HG03039 (cell line): ENCODE measurements around the gene SCAMP1.
"Not testable (repeated sequence)": the region's sequence is repeated elsewhere in the genome, so short reads cannot be mapped to it uniquely, and the experiment has no call there.

Source experiments
- ATAC-seq: cut with Tn5 transposase; IDR thresholded peaks from one replicate; pipeline ENCODE4 v1.9.1; 2021; ENCODE audit warnings: mild to moderate bottlenecking, moderate library complexity; ENCODE audit not compliant: unreplicated experiment

SCAMP1 gene

DNA sequence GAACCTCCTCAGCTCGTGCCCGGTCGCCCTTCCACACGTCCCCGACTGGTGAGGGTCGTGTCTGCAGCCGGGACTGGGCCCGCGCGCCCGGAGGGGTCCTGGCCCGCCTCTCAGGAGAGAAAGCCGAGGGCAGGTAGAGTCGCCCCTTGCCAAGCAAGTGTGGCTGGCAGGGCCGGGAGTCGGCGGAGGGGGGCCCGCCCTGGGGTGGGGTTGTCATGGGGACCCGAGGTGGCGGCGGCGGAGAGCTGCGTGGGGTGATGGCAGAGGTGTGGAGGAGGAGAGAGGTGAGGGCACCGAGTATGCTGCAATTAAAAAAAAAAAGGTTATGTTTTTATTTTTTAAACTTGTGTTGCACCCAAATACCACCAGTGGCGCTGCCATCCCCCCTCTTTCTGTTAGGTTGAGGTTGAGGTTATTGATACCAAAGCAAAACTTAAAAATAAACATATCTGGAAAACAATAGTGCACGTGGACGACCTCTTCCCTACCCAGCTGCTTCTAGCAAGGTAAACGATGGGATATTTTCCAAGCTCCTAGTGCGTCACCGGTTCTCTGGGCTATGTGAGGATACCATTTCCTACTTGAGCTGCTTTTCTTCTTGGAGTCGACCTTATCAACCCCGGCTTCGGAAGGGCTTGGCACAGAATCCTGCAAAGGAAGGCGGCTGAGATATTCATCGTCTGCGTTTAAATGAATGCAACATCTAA, 660 bp downstream of the SCAMP1 start:
- ATAC-seq, result peak; percentile 29

DNA sequence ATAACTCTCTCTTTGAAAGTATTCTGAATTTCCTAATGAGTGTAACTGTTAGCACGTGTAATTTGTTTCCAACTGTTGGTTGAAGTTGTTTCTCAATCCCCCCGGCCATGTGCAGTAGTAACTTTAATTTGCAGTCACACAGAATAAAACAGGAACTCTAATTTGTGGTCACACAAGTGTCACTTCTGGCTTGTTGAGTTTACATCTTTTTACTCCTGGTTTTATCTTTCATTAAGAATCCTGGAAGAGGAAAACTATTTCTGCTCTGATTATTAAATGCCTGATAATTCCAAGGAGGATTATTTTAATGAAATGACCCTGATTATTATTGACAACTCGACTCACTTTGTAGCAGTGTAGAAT, 1.2 kb downstream of the SCAMP1 start:
- ATAC-seq, result no peak

DNA sequence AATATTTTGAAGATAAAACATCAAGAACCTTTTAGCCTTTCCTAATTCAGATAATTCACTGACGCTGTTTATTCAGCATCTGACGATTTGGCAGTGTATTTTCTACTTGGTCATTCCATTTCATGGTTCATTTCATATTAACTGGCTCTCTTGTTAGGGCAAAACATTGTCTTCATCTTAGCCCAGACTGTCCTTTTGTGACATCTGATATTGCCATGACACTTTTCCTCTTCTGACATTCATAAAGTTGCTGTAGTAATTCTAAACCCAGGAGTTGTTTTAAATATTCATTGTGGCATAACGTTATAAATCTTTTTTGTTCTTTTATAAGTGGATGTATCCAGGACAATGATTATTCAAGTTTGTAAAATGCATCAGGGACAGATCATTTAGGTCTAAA, 1.8 kb downstream of the SCAMP1 start:
- ATAC-seq, result no peak

DNA sequence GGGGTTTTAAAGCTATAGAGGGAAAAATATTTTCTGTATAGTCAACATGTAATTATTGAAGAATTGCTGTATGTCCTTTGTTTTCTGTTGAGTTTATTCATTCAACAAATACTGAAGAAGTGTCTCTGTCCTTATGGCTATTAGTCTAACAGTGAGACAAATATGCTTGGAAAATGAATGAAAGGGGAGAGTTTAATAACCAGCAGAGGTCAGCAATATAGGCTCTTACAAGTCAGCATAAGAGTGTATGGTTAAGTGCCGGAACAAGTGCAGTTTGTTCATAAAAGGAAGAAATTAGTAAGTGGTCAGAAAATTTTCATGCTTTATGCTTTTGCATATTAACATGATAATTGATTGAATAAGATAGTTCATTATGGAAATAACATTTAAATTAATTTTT, 3.6 kb downstream of the SCAMP1 start:
- no peak for ATAC-seq

DNA sequence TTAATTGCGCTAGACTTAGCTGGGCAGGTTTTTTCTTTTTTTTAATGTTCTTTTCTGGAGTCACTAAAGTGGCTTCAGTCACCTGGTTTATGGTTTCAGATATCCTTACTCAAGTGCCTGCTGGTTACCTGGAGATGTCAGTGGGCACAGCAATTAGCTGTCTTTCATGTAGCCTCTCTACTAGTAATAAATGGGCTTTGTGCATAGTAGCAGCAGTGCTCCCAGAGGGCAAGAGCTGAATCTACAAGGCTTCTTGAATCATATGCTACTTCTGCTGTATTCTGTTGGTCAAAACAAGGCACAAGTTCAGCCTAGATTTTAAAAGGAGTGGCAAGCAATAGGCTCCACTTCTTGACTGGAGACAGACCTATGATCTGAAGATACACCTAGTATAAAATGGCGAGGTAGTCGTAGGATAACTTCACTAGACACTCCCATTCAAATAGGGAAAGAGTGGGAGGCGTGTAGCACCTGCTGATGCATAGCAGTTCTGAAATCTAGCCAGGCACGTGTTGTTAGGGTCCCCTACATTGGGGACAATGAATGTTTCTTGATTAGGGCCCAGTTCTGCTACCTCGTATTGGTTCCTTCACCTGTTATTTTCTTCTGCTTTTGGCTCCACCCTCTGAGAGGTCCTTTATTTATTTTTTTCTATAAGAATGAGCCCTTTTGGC, 7.0 kb downstream of the SCAMP1 start:
- no peak for ATAC-seq

DNA sequence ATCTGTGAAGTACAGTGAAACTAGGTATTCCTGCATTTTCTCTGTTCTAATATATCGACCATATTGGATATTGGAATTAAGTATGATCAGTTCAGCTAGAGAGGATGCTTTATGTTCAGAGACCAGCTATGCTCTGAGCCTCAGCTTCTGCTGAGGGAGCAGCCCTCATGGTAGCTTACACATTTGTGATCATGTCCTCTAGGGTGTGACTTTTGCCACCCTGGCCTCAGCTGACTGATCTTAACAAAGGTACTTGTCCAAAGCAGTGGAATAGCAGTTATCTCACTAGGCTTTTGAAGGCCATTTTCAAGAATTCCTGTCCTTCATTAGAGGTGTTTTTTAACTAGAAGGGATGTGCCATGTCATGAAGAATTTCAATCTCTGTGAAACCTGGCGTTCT, 9.3 kb downstream of the SCAMP1 start:
- ATAC-seq, result no peak

DNA sequence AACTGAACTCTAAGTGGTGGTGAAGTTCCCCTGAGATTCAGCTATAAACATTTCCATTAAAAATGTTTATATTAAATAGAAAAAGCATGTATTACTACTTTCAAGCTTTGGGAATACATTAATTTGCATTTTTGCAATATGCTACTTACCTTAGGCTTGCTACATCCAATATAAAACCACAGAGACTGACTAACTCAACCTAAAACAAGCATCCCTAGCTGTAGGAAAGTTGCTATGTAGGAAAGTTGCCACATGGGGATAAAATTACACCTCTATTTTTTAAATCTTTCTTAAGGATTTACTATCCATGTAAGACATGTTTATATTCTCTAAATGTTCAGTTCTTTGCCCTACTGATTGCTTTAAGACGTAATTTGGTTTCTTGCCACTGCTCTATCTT, 12.8 kb downstream of the SCAMP1 start:
- no peak for ATAC-seq

DNA sequence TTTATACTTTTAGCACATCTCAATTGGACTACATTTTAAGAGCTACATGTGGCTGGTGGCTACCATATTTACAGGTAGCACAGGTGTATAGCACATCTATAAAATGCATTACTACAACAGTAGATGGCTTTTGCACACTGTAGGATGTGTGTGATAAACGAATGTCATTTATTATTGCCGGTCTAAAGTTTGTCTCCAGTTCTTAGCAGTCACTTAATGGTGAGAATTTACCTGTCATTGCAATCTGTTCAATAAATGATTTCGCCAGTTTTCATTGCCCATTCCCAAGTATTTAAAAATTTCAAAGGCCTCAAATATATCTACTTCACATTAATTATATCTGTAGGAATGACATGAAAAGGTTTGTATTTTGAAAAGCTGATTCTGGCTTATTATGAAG, 15.9 kb downstream of the SCAMP1 start:
- ATAC-seq, result no peak

DNA sequence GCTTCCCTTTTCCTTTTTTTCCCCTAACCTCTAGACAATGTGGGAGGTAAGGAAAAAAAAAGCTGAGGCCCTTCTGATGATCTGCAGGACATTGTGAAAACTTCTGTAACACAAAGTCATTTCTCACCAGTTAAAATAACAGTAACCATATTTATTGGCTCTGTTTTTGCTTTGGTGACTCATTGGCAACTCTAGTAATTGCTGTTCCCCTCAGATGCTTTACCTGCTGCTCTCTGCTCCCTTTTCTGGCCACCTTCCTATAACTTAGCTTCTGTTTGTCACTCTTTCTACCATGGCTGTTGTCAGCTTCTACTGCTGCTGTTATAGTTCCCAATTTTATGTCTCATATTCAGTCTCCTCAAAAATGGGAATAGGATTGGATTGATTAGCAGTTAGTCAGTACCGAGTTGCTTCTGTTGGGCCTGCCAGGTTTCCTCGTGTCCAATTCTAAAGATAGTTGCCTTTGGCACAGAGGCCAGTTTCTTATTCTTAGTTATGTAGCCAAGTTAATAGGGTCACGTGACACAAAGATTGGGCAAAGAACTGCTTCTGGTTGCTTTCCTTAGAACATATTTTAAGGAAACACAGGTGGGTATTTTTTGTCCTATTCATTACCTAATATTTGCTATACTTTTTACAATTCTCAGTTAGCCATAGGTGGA, 16.8 kb downstream of the SCAMP1 start:
- ATAC-seq, result no peak

DNA sequence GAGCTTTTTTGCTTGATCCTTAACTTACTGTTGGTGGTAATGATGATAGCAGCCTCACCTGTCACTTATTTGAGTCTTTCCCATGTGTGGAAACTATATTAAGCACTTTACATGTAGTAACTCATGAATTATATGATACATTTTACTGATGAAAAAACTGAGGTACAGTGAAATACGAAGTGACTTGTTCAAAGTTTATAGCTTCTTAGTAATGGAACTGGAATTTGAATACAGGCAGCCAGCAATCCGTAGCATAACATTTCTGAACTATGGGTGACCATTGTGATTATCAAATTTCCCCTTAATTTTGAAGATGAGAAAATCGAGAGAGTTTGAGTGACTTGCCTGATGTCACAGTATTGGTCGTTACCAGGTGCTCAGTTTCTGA, 17.3 kb downstream of the SCAMP1 start:
- no peak for ATAC-seq

DNA sequence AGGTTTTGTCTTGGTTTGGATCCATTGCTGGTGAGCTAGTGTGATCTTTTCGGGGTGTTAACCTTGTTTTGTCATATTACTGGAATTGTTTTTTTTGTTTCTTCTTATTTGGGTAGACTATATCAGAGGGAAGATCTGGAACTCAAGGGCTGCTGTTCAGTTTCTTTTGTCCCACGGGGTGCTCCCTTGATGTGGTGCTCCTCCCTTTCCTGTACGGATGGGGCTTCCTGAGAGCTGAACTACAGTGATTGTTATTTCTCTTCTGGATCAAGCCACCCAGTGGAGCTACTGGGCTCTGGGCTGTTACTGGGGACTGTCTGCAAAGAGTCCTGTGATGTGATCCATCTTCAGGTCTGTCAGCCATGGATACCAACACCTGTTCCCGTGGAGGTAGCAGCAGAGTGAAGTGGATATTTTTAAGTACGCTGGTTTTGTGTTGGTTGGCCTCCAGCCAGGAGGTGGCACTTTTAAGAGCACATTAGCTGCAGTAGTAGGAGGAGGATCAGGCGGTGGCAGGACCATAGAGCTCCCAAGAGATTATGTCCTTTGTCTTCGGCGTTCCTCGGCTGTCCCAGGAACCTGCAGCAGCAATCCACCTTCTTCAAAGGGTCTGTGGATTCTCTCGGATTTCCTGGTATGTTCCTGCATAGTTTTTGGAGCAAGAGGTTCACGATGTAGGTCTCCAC, 27.2 kb downstream of the SCAMP1 start:
- ATAC-seq, result no peak

DNA sequence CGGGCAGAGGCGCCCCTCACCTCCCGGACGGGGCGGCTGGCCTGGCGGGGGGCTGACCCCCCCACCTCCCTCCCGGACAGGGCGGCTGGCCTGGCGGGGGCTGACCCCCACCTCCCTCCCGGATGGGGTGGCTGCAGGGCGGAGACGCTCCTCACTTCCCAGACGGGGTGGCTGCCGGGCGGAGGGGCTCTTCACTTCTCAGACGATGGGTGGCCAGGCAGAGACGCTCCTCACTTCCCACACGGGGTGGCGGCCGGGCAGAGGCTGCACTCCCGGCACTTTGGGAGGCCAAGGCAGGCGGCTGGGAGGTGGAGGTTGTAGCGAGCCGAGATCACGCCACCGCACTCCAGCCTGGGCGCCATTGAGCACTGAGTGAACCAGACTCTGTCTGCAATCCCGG, 30.9 kb downstream of the SCAMP1 start:
- not testable (repeated sequence) for ATAC-seq

DNA sequence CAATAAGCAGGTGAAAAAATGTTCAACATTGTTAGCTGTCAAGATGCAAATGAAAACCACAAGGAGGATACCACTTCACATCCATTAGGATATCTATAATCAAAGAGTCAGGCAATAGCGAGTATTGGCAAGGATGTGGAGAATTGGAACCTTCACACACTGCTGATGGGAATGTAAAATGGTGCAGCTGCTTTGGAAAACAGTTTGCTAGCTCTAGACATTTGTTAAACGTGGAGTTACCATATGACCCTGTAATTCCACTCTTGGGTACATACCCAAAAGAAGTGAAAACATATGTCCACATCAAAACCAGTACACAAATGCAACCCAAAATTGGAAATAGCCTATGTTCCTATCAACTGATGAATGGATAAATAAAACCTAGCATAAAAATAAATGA, 37.4 kb downstream of the SCAMP1 start:
- no peak for ATAC-seq

DNA sequence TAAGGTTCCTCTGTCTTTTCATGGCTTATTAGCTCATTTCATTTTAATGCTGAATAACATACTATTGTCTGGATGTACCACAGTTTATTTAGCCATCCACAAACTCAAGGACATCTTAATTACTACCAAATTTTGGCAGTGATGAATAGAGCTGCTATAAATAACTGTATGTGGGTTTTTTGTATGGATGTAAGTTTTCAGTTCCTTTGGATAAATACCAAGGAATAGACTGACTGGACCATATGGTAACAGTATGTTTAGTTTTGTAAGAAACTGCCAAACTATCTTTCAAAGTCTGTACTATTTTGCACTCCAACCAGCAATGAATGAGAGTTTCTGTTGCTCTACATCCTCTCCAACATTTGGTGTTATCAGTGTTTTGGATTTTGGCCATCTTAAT, 38.7 kb downstream of the SCAMP1 start:
- no peak for ATAC-seq

DNA sequence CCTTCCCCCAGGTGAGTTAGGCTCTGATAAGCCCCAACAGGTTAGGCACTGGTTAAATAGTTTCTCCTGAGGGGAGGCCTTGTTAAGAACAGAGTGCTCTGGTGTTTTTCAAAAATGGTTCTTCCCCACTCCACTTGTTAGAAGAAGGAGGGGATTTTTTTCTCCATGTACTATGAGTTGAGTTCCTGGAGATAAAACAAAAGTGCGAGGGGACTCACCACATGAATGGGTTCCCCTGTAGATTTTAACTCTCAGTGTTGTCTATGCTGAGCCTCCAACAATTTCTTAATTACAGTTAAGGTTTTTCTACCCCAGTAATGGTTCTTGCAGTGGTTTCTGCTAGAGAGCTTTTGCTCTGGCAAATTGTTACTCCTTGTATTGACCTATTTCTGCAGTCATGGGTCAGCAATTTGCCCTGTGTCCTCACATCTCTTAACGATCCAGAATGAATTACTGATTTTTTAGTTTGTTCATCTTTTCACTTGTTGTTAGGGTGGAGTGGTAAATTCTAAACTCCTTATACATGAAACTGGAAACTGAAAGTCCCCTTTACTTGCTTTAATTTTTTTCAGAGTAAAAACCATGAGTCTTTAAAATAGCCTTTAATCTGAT, 44.4 kb downstream of the SCAMP1 start:
- no peak for ATAC-seq

DNA sequence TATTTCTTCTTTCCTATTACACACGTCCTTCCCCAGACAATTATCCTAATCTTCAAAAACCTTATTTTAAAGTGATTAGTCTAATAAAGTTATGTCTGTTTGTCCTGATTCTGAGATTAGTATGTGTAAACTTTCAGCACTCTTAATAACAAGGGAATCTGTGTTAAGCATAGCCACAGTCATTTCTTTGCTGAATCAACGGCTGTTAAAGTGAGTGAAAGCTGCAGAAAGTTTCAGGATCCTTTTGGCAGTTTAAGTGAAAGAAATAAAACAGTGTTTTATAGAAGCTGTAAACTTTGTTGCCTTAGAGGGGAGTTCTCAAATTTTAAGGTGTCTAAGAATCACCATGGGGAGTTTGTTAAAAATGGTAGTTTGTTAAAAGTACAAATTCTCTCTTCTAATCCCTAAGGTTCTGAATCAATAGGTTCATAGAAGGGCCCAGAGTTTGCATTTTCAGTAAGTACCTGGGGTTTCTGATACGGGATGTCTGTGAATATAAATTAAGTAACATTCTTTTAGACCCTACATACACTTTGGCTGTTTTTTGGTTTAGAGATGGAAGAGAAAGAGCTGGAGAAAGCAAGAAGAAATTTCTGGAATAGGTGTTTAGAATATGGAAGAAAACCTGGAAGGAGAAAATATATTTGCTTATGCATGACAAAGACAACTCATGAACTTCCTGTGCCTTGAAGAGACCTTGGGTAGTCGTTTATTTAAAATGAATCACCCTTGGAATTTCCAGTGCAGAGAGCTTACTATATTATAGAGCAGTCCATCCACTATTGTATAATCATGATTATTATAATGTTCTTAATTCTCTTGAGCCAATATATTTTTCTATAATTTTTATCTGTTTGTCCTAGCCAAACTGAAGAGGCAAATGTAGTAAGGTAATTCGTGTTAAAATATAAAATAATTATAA, 45.7 kb downstream of the SCAMP1 start:
- no peak for ATAC-seq

DNA sequence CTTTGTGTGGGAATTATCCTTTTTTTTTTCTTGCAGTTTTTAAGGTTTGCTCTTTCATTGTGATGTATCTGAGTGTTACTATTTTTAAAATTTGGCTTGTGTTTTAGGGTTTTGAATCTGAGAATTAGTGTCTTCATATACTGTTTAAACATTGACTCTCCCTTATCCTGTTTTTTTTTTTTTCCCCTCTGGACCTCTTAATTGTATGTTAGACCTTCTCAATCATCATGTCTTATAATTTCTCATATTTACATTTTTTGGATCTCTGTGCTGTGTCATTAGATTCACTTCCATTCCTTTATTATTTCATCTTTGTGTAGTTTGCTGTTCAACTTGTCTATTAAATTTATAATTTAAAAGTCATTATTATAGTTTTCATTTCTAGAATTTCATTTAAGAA, 47.0 kb downstream of the SCAMP1 start:
- ATAC-seq, result no peak

DNA sequence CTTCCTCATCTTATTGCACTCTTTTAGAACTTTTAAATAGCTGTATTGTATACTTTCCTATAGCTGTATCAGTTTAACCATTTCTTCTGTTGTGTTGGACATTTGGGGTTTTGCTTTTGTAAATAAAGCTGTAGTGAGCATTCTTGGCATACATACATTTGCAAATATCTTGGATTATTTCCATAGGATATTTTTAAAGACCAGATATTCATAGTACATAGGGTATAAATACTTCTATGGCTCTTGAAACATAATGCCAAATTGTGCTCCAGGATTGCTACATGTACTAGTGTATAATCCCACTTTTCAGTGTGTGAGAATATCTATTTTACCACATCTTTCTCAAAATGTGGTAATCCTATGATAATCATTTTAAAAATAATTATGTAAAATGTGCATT, 51.2 kb downstream of the SCAMP1 start:
- ATAC-seq, result no peak

DNA sequence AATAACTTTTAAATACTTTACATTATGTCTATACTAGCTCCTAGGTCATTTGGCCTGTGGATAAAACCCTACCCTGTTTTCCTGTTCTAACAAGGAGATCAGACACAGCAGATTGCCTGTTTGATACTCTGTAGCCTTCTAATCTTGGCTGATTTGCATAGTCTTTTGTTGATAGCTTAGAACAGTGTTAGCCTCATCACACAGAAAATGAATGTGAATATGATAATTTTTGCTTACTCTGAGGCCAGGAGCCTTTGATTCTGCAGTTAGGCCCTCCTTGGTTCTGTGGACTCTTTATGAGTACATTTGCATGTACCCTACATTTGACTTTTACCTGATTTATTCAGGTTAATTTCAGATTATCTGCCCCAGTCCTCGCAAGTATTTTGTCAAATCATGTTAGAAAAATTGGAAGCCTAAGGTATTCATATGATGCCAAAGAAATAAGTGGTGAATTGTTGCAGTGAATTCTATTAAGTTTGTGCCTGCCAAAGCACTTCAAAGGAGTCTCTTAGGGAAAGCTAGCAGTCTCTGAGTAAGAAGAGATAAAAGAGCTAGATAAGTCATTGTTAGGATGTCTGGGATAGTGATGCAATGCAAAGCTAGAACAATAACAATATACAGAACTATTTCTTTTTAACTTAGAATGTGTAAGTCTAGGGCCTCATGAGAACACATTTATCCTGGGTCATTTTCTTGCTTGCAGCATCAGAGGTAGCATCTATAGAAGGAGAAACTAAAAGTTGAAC, 56.4 kb downstream of the SCAMP1 start:
- ATAC-seq, result no peak

DNA sequence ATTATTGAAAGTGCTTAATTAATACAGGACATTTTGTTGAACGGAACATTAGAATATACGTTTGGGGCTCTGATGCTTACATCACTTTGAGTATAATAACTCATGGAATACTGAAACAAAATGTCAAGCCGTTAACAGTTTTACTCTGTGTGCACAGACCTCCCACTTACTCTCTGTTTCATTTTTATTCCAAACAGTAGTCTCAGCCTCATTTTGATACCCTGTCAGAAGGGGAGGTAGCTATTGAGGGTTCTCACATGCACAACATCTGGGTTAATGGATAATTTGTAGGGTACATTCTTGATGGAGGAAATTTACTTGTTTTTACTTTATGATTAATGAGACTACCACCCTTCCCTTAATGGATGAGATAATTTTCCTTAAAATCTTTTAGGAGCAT, 59.0 kb downstream of the SCAMP1 start:
- ATAC-seq, result no peak
